ENCODE measurements around the gene TUBG2.

DNA sequence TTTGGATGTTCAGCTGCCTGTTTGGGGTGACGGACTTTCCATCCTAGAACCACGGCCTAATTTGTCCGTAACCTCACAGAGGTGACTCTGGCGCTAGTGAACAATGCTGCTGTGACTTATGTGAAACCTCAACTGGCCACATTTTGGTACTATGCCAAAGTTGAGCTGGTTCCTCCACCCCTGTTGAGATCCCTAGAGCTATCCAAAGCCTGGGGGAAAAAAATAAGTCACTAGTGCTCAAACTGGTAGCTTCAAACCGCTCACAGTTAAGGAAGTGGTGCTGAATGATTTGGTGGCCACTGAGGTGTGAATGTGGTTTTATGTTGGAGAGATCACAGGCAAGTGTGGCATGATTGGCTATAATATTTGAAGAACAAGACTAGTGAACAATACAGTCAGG, 11.3 kb upstream of the TUBG2 start:
- TF ChIP-seq, protein P1, sequence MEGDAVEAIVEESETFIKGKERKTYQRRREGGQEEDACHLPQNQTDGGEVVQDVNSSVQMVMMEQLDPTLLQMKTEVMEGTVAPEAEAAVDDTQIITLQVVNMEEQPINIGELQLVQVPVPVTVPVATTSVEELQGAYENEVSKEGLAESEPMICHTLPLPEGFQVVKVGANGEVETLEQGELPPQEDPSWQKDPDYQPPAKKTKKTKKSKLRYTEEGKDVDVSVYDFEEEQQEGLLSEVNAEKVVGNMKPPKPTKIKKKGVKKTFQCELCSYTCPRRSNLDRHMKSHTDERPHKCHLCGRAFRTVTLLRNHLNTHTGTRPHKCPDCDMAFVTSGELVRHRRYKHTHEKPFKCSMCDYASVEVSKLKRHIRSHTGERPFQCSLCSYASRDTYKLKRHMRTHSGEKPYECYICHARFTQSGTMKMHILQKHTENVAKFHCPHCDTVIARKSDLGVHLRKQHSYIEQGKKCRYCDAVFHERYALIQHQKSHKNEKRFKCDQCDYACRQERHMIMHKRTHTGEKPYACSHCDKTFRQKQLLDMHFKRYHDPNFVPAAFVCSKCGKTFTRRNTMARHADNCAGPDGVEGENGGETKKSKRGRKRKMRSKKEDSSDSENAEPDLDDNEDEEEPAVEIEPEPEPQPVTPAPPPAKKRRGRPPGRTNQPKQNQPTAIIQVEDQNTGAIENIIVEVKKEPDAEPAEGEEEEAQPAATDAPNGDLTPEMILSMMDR (IDR thresholded peaks at IDR 0.05) = no peak
- TF ChIP-seq EP300 (IDR thresholded peaks at IDR 0.05) = no peak
